GM21515 (cell line): Measurements from ENCODE around the gene TFIP11.
A peak's percentile ranks its signal among the peaks of the same experiment; 100 is the strongest.

Experiments
- ATAC-seq: cut with Tn5 transposase; IDR thresholded peaks from one replicate; pipeline ENCODE4 v1.9.1; 2021; ENCODE audit not compliant: unreplicated experiment

TFIP11 gene

DNA sequence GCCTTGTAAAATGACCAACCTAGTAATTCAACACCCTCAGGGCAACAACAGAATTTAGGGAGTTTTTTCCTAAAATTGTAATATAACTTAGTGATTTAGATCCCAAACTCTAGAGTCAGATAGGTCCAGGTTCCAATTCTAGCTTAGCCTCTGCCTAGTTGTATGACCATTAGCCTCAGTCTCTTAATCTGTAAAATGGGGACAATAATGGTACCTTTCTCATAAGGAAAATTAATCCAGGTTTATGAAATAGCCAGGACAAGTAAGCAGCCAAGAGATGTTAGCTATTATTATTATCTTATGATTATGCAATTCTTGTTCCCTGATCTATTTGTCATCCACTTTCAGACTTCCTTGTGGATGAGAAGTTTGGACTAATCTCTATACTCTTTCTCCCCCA is 4.1 kb downstream of the TFIP11 start:
- ATAC-seq: no peak

DNA sequence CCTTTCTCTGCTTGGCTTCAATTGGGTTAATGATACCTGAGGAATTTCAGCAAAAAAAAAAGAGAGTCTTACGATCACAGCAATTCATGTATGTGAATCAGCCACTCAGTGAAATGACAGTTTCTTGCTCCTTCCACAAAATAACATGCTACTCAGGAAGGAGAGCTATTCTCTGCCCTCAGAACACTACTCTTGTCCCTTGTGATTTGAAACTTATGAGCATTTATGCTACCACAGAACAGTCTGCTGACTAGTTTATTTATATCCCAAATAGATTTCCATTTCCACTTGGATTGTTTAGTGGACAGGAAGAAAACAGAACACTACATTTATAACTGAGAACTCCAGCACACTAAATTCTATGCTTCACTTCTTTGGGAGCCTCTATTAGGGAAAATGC is 8.5 kb downstream of the TFIP11 start:
- ATAC-seq: no peak

DNA sequence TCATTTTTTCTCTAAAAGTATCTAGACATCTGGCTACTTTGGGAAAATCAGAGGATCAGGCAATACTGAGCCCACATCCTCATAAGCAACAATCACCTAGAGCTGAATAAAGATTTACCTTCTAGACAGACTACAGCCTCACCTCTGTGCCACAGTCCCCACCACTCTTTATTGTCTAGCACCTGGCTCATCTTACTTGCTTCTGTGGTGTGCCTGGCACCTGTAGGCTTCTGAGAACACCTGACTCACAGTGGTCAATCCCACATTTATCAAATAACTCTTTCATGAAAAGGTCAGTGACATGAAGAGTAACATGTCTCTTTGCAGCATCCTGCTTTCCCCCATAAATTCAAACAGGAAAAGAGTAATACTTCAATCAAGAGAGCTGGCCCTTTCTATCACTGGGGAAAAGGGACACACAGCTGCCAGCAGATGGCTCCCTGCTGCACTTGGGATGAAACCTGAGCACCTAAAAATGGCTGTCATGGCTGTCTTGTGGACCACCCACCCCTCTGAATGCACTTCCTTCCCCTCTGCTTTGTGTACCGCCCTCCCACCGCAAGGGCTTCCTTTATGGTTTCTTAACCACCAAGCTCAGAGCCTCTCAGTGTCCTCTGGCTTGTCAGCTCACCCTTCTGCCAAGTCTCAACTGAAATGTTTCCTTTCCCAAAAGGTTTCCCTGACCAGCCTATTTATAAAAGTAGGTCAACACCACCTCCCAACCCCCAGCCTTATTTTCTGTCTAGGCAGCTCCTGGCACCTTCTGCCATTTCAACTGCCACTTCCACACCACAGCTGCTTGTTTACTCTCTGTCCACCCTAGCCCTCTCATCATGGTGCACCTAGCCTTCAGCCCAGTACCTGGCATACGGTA is 9.3 kb downstream of the TFIP11 start:
- no peak for ATAC-seq

DNA sequence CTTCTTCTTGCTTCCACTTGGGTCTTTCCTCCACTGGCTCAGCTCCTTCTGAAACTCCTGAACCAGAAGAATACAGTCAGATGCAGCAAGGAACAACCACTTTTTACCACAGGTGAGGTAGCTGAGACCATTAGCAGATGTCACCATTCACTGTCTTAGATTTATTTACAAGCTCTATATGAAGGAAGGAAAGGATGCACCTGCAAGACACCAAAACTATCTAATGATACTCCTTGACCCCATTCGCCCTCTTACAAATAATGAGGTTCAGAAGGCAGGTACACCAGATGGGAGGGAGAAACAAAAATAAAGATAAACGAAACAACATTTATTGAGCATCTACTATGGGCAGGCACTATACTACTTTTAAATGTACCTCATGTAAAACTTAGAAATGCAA is 10.3 kb downstream of the TFIP11 start:
- ATAC-seq: no peak

DNA sequence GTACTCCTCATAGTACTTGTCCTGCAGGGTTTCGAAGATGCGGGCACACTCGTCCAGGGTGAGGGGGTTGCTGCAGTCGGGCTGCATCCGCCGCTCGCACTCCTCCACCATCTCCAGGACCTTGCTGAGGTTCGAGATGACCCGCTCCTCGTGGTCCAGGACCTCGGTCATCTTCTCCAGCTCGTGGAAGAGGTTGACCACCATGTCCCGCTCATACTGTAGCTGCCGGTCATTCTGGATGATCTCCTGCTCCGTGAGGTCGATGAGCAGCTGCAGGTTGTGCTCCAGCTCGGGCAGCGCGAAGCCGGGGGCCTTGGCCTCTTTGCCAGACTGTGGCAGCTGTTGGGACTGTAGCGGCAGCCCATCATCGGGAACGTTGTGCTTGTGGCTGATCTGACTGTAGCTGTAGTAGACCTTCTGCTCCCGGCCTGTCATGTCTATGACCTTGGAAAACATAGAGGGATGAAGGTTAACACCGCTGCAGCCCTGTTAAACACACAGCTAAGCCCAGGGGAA is 13.0 kb downstream of the TFIP11 start:
- ATAC-seq: no peak

DNA sequence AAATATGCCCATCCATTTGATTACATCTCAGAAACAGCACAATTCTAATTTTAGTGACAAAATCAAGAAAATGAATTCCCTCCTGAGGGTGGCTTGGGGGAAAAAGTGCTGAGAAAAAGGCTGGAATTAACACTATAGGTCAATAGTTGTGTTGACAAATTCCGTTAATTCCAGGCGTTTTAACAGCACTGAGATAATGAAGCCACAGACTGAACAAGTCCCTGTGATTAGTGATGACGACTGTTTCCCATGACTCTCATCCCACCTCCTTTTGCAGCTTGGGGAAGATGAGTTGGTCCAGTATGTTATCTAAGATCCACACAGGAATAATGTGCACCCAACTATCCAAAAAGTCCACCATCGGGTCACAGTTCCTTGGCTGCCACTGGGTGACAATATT is 15.8 kb downstream of the TFIP11 start:
- ATAC-seq: no peak

DNA sequence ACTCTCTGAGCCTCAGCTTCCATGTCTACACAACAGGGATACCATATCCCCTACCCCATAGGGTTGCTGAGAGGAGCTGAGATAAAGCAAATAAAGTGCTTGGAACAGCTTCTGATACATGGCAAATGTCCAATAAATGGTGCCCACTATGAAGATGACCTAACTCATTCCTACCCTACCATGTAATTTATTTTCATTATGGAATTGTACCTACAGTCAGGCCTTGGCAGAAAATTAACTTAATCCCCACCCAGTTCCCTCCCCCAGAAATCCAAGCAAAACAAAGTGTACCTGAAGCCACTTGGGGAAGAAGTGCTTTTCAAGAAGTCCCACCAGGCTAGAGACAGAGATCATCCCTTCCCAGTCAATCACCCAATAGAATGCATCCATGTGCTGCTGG is 17.8 kb downstream of the TFIP11 start:
- no peak for ATAC-seq

DNA sequence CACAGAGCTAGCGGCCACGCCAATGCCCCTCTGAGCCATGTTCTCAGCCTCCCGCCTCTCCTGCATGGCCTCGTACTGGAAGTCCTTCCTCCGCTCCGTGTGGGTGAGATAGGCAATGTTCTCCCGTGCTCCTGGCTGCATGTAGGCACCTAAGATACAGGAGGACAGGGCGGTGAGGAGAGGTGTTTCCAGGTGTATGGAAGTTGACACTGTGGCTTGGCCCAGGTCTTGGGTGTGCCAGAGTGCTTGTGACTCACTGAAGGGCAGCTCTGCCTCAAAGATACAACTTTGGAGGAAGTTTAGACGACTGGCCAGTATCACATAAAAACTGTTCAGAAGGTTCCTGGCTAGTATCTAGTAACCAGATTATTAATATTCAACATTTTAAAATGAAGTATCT is 20.1 kb downstream of the TFIP11 start:
- no peak for ATAC-seq

DNA sequence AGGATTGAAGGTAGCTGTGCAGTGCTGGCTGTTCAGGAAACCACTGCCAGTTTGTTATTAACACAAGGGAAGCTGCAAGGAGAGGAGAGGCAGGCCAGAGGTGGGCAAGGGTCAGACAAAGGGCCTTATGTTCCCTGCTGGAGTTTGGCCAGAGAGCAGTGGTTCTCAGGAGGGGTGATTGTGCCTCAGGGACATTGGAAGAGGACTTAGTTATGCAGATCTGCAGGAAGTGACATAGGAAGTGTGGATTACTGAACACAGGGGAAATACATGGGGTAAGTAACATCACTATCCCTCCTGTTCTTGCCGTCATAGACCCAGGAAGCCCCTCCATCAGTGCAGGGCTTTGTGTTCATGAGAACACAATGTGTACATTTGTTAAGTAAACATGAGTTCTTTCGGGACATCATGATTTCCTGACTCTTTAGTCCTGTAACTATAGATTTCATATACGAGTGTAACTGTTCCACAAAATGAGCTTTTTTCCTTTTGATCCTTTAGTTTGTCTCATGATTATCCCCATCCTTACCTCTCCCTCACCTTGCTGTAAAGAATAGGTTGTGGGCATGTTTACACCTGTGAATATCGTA is 22.7 kb downstream of the TFIP11 start:
- ATAC-seq: no peak

DNA sequence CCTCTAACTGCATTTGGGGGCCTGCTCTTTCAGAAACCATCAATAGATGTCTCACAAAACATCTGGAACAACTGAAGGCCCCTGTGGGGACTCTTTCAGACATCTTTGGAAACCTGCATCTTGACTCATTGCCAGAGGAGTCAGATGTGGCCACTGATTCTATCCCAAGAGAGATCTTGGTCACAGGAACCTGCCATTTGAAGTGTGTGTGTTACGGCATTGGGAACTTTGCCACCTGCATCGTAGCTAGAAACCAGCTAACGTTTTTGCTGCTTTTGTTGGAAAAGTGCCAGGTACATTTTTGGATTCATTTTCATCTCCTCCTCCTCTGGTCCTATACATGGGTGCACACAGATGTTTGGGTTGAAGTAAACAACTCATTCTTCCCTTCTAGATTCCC is 24.3 kb downstream of the TFIP11 start:
- no peak for ATAC-seq

DNA sequence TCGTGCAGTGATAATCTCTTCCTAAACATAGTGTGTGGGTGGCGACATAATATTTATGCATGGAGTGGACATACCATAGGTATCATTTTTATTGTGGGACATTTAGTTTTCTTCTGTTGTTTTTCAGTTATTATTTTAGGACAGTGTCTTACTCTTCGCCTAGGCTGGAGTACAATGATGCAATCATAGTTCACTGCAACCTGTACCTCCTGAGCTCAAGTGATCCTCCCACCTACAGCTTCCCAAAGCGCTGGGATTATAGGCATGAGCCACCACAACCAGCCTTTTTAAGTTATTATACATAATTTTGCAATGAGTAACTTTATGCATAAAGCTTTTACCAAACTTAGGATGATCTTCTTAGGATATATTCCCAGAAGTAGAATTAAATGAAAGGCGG is 25.9 kb downstream of the TFIP11 start:
- ATAC-seq: no peak

DNA sequence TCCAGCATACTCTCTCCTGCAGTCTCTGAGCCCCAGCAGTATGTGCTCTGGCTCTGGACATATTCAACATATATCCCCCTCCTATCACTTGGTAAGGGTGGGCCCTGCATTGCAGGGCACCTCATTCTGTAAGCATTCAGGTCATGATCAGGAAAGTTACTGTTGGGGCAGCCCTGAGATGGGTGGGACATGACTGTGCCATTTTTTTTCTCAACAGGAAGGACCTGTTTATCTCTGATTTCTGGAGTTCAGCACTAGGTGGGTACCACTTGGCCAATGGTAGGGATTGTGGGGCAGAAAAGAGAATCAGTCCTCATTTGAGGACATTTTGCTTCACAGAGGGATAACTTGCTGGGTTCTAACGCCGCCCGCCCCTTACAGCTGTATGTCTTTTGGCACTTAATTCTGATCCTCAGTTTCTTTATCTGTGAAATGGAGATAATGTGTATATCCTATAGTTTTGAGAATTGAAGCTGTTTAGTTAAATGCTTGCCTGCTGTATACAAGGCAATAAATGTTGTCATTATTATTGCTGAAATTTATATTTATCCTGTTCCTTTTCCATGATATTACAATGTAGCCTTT is 26.4 kb downstream of the TFIP11 start:
- ATAC-seq: no peak

DNA sequence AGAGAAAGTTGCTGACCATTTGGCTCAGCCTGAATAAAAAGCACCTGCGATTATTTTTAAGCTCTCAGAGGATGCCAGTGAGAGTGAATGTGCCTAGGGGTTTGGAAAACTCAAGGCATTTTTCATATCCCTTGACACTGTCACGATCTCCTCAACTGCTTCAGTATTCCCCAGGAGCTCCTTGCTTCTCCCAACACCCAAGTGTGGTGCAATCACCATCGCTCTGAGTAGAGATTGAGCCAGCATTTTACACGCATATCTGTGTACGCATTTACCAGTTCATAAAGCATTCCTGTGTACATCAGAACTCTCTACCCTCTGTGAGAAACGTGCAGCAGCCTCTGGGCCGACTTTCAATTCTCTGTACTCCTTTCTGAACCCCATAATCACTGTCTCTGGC is 27.3 kb downstream of the TFIP11 start:
- ATAC-seq: no peak

DNA sequence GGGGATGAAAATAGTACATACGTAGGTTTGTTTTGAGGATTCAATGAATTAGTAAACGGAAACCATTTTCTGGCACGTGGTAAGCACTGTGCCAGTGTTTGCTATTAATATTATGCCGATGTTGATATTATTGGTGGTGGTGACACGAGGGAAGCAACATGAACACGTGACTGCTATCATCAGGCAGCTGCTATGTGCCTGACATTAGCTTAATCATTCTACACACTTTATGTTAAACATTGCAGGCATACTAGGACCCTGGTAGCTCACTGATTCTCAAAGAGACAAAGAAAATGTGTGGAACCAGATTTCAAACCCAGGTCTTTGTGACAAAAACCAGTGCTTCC is 27.9 kb downstream of the TFIP11 start:
- ATAC-seq: peak; percentile 16

DNA sequence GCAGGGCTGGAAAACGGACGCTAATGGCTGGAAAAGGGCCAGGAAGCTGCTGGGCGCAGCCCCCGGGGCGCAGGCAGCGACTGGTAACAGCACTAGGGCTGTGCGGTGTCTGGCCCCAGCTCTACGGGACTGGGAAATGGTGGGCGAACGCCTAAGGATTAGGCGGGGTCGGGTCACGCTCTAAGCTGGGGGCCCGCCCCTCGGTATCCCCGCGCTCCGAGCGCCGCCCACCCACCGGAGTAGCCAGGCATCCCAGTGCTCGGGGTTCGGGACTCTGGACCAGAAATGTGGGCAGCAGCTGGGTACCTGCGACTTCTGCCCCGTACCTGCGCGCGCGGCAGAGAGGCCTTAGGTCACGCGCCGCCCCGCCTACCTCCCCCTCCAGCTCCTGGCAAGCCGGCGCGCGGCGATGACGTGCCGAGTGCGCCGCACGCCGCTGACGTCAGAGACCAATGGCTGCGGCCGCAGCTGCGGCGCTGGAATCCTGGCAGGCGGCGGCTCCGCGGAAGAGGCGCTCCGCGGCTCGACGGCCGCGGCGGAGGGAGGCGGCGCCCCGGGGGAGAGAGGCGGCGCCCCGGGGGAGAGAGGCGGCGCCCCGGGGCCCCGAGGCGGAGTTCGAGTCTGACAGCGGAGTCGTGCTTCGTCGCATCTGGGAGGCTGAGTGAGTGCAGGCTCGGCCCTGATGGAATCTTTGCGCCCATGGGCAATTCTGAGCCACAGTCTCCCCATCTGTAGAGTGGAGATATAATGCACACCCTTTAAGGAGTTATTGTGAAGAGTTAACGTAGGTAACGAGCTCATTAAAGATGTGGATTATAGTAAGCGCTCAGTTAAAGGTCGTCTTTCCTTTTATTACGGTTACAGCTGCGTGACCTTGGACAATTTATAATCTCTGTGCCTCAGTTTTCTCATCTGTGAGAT is 28.6 kb downstream of the TFIP11 start, which contains the start of the genes HPS4 and SRRD:
HPS4 (minus strand) TSS at position 345 of the 921 bp plus-strand sequence. CDS start 2,021 bp downstream, outside the sequence.
SRRD (plus strand) TSS at position 439 of the 921 bp plus-strand sequence; CDS start at position 453, 14 bp downstream.
- peak; percentile 62 for ATAC-seq

DNA sequence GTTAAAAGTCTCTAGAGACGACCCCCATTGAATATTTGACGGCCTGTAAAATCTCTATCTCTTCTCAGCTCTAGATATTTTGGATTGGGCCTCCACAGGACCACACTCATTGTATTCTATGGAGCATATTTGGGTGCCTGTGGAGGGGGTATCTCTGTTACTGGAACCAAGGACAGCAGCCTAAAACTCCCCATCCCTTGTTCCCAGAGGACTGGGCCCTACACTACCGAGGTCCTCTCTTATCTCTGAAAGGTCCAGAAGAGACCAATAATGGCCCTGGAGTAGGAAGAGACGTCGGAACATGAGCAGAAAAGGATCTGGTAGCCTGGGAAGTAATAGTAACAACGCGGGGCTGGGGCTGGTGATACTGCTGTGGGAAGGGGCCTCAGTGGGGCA is 29.2 kb downstream of the TFIP11 start:
- ATAC-seq: peak; percentile 2

DNA sequence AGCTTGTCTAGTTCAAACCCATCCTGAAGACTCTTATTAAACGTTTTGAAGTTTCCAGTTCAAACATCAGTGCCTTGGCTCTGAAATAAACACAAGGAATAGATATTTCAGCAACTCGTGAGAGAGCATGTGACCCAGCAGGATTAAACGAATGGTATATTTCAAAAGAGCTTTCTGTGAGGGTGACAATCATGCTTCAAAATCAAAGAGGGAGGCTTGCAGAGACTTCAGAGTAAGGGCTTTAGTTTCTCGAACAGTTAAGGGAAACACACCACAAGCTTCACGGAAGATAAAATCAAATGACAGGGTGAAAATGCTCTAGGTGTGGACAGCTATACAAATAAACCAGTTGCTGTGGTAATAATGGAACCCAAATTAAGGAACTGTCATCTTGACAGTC is 30.1 kb downstream of the TFIP11 start:
- ATAC-seq: no peak

DNA sequence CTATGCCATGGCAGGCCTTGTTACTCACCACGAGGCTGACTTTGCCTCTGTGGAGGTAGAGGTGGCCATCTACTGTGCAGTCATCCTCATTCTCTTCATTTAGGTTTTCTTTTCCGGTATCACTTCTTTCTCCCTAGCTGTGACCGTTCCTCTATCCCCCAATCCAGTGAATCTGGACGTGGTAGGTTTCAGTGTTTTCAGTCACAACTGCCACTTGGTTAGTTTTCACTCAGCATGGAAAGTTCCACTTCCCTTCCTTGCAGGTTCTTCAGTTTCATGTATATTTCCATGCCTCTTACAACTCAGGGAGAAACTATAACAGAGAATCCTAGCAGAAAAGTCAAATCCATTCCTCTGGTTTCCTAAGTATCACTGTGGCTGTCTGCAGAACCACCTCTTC is 30.6 kb downstream of the TFIP11 start:
- no peak for ATAC-seq

DNA sequence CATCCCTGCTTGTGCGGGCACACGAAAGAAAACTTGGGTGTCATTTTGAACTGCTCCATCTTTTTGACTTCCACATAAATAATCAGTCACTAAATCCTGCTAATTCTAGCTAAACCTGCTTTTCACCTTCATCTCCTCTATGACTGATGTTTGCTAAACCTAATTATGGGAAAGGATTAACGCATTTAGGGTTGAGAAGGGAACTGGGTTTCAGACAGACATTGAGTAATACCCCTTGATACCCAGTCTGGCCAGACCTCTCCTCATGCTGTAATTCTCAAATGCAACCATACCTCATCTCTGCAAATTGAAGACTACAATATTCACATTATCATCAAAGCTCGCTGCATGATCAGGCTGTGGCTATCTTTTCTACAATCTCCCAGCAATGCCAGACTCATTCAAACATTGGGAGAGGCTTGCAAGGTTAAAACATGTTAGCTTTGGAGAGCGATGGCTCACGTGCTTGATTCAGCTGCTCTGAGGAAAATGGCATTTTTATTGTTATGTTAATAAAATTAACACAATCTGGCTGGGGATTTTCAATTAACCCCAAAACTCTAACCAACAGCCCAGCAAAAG is 31.1 kb downstream of the TFIP11 start:
- ATAC-seq: no peak

DNA sequence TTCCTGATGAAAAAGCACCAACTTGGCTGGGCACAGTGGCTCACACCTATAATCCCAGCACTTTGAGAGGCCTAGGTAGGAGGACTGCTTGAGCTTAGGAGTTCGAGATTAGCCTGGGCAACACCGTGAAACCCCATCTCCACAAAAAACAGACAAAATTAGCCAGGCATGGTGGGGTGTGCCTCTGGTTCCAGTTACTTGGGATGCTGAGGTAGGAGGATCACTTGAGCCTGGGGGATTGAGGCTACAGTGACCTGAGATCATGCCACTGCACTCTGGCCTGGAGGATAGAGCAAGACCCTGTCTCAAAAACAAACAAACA is 31.7 kb downstream of the TFIP11 start:
- ATAC-seq: no peak
